ENCODE results near the gene CHAMP1.

Gene CHAMP1, protein sequence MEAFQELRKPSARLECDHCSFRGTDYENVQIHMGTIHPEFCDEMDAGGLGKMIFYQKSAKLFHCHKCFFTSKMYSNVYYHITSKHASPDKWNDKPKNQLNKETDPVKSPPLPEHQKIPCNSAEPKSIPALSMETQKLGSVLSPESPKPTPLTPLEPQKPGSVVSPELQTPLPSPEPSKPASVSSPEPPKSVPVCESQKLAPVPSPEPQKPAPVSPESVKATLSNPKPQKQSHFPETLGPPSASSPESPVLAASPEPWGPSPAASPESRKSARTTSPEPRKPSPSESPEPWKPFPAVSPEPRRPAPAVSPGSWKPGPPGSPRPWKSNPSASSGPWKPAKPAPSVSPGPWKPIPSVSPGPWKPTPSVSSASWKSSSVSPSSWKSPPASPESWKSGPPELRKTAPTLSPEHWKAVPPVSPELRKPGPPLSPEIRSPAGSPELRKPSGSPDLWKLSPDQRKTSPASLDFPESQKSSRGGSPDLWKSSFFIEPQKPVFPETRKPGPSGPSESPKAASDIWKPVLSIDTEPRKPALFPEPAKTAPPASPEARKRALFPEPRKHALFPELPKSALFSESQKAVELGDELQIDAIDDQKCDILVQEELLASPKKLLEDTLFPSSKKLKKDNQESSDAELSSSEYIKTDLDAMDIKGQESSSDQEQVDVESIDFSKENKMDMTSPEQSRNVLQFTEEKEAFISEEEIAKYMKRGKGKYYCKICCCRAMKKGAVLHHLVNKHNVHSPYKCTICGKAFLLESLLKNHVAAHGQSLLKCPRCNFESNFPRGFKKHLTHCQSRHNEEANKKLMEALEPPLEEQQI

DNA sequence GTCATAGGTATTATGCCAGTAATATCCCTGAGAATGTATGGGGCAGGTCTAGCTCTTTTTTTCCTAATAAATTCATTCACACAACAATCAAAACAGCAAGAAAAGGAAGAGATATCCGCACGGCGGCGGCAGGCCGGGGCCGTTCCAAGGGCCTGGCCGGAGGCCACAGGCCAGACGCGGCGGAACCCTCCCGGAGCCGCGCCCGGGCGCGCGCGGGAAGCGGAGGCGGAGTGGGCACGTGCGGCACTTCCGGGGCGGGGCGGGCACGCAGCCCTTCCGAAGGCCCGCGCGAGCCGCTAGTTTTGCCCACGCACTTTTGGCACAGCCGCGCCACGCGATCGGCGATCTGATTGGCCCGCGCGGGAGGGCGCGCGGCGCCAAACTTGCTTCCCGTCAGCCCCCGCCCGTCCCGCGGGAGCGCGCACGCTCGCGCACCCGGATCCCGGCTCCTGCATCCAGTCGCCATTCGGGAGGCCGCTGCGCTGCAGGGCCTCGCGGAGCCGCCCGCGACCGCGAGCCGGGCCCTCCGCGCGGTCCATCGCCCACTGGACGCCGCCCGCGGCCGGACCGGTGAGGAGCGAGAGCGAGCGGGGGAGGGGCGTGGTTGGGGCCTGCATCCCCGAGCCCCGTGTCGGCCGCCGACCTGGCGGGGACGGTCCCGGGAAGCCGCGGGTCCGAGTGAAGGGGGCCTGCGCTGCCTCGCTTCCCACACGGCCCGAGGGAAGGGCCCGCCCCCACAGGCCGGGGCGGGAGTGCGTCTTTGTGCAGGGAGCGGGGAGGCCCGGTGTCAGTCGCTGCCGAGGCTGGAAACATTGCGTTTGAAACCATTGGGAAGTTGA is at the start of gene CHAMP1:
Gene CHAMP1, plus strand, starts transcription at position 430 of the 839 bp plus-strand sequence. CDS start 9,340 bp downstream, outside the sequence.
- DNase-seq (ENCODE audit: low spot score) = peak; percentile 97

DNA sequence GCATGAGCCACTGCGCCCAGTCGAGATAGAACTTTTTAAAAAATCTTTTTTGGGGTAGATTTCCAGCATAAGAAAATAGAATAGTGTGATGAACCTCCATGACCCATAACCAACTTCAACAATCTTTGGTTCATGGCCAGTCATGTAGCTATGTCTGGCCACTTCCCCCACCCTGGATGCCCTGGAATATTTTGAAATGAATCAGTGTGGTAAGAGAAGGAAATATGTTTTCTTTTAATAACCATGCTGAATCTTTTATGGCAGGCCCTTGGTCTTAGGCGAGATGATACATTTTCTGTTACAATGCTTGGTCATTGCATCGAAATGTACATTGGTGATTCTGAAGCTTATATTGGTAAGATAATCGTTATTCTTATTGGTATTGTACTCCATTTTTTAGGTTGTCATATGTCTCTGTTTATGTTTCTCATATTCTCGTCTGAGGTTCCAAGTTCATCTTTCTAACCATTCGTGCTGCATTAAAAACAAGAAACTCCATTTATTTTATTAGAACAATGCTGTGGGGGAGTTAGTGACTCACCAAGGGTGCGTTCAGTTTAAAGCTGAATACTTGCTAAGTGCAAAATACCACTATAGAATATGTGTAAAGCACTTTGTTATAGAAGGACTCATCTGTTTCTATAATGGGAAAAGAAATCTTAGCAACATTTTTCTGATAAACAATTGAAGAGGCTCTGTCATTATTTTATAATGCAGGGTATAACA is 49.3 kb upstream of the CHAMP1 start:
- DNase-seq (ENCODE audit: low spot score) = peak; percentile 53

DNA sequence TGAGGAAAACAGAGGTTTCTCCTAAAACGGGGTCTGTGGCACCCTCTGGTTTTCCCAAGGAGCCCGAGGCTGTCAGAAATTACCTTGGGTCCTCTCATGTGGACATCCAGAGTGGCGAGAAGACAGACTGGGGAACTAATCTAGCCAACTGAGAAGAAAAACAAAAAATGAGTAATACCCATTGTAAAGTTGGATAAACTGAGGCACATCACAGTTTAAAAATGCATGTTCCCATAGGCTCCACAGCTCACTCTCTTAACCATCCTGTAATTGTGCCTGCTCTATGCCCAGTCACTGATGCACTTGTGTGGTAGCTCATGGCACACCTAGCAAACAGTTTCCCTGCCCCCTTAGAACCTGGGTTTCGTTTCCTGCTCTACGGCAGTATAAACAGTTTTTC is 48.1 kb upstream of the CHAMP1 start:
- DNase-seq (ENCODE audit: low spot score) = no peak

DNA sequence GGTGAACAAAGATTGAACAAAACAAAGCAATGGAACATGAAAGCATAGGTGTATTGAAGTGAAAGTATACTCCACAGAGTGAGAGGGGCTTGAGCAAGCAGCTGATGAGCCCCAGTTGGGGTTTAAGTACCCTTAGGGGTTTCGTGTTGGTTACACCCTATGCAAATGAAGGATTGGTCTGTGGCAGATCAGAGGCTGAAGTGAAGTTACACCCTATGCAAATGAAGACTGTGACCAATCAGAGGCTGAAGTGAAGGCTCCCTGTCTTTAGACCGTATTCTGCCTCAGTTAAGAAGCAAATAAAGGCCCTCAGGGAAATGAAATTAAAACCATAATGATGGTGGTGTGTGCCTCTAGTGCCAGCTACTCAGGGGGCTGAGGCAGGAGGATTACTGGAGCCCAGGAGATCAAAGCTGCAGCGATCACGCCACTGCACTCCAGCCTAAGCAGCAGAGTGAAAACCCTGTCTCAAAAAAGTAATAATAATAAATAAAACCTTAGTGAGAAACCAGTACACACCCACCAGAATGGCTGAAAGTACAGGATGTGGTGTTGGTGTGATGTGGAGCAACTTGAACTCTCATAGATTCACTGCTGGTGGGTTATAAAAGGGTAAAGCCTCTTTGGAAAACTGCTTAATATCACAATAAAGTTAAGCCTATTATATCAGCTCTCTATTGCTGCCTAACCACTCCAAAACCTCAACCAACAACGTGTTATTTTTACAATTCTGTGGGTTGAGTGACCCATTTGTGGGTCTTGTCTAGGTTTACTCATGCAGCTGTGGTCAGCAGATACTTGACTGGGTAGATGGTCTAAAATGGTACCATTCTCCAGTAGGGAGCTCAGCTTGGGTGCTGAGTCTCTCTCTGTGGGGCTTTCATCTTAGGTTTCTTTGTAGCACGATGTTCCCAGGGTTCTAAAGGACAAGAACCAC is 45.7 kb upstream of the CHAMP1 start:
- no peak for DNase-seq (ENCODE audit: low spot score)

DNA sequence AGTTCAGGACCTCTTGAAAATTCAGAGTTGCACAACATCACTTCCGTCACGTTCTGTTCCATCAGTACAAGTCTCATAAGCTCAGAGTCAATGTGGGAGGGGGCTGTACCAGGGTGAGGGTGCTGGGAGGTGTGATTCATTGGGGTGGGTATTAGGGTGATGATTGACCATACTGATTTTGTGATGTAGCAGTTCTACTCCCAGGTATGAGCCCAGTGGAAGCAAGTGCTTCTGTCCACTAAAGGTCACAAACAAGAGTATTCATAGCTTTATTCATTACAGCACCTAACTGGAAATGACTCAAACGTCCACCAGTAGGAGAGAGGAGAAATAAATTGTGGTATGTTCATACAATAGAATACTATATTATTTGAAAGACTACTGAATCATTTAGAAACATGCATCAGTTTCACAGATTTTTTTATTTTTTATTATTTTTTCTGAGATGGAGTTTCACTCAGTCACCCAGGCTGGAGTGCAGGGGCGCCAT is 45.0 kb upstream of the CHAMP1 start:
- no peak for DNase-seq (ENCODE audit: low spot score)

DNA sequence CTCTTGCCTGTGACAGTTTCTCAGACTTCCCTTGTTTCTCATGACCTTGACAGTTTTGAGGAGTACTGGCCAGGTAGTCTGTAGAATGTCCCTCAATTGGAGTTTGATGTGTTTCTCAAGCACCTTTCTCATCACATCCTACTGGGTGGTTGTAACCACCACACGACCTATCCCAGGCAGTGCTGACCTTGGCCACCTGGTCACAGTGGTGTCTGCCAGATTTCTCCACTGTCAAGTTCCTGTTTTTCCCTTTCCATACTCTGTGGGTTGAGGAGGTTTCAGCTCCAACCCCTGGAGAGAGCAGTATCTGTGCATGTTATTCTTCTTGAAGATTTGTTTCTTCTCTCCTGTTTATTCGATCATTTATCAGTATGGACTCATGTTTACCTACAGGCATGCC is 41.3 kb upstream of the CHAMP1 start:
- no peak for DNase-seq (ENCODE audit: low spot score)

DNA sequence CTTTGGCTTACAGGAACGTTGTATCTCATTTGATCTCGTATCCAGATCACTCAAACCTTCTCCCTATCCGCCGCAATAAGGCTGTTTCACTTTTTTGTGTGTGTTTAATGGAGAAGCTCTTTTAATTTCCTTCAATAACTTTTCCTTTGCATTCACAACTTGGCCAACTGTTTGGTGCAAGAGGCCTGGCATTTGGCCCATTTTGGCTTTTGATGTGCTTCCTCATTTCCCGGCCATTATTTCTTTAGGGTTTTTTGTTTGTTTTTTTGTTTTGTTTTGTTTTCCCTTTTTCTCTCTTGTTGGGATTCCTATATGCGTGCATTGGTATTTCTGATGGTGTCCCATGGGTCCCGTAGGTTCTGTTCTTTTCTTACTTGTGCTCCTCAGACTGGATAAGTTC is 39.0 kb upstream of the CHAMP1 start:
- no peak for DNase-seq (ENCODE audit: low spot score)

DNA sequence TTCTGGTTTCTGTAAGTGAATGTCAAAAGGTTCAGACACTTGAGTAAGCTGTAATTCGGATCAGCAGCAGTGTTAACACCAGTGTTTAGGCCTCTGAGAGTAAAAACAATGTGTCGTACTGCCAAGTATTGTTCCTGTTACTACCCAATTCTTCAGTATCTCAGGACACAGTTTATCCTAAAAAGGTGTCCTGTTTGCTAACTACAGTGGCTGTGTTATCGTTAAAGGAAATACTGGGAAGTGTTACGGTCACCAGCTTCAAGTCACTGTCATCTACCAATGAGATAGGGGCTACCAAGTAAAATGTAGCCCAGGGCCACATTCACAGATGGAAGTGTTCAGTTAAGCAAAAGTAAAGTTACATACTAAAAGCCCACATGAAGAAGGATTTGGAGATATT is 35.2 kb upstream of the CHAMP1 start:
- DNase-seq (ENCODE audit: low spot score) = no peak

DNA sequence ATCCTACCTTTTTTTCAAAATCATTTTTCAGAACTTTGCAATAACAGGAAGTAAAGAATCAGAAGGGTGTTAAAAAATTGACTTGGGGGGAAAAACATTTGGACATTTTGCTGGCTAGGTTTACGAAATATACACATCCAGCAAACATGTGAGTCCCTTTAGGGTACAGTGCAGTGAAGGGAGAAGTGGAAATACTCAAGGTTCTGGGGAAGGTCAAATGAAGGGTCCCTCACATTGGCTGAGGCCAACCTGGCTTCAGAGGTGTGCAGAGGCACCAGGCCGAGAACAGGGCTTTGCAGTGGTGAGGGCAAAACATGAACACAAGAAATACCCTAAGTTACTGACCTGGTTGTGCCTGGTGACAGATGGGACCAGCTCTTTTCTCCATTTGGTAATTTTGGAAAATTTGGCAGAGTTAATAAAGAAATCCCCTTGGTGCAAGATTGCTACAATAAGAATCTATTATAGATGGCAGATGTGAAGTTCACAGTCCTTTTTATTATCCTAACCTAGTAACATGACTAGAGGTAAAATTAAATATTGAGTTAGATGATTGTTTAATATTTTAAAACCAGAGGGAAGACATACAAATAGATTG is 34.4 kb upstream of the CHAMP1 start:
- no peak for DNase-seq (ENCODE audit: low spot score)

DNA sequence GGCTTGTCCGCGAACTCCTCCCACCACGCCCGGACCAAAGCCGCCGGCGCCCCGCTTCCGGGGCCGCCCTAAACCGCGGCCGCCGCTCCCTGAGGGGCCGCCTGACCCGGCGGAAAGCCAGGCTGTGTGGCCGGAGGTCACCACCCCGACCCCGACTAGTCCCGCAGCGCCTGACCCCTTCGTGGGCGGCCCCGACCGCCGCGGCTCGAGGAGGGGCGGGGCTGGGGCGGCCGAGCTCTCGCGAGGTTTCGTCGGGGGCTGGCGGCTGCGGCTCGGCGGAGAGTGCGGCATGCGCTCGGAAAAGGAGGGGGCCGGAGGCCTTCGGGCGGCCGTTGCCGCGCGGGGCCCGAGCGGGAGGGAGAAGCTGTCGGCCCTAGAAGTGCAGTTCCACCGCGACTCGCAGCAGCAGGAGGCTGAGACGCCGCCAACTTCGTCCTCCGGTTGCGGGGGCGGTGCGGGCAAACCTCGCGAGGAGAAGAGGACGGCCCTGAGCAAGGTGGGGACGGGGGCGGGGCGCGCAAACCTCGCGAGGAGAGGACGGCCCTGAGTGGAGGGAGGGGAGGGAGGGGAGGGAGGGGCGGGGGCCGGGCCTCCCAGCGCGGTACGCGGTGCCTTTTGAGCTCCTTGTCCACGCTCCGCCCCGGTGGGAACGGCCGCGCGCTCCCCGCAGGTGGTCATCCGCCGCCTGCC is 32.8 kb upstream of the CHAMP1 start, which contains the start of gene UPF3A:
Gene UPF3A, plus strand, starts transcription at position 251 of the 690 bp plus-strand sequence. Its CDS starts 39 bp downstream, at position 290.
- DNase-seq (ENCODE audit: low spot score) = peak; percentile 91

DNA sequence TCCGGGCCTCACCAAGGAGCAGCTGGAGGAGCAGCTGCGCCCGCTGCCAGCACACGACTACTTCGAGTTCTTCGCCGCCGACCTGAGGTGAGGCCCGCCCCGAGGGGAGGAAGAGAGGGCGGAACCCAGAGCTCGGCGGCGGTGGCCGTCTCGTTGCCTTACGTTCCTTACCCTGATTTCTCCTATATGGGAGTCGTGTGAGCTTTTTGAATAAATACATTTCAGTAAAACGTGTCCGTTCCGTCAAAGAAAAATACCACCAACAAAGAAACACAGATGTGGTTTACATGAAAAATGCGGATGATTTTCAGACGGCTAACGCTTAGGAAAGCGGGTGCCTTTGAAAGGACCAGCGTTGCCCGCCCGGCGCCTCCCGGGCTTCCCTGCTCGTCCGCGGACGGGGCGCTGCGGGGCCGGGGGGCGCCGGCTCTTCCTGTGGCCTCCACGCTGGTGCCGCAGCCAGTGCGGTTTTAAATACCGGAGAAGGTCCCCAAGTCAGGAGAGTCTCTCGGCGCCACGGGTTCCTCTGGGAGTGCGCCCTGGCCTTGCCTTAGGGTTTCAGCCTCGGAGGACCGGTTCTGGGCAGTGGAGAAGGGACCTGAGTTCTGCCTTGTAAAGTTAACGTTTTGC is 32.1 kb upstream of the CHAMP1 start:
- peak; percentile 58 for DNase-seq (ENCODE audit: low spot score)

DNA sequence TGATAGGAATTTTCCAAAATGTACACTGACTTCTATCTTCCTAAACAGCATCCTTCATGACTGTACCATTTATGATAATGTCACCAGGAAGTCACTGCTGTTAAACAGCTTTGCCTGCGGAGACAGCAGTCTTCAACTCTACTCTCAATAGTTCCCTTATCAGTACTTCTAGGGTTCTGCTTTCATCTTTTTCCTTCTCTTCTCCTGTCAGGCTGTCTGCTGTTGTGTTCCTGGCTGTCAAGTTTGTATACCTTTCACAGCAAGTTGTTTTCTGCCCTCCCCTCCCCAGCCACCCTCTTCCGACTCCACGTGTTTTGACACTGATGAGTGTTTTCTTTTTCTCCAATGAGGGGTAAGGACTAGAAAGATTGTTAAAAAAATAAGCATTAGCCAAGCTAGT is 30.7 kb upstream of the CHAMP1 start:
- no peak for DNase-seq (ENCODE audit: low spot score)

DNA sequence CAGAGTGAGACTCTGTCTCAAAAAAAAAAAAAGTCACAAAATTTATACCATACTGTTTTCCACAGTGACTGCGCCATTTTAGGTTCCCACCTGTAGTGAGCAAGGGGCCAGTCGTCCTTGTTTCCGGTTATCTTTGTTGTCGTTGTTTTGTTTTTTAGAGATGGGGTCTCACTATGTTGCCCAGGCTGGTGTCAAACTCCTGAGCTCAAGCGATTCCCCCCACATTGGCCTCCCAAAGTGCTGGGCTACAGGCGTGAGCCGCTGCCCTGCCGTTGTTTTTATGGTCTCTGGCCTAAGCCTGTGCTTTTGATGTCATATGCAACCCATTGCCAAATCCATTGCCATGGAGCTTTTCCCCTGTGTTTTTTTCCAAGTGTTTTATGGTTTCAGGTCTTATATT is 29.6 kb upstream of the CHAMP1 start:
- no peak for DNase-seq (ENCODE audit: low spot score)

DNA sequence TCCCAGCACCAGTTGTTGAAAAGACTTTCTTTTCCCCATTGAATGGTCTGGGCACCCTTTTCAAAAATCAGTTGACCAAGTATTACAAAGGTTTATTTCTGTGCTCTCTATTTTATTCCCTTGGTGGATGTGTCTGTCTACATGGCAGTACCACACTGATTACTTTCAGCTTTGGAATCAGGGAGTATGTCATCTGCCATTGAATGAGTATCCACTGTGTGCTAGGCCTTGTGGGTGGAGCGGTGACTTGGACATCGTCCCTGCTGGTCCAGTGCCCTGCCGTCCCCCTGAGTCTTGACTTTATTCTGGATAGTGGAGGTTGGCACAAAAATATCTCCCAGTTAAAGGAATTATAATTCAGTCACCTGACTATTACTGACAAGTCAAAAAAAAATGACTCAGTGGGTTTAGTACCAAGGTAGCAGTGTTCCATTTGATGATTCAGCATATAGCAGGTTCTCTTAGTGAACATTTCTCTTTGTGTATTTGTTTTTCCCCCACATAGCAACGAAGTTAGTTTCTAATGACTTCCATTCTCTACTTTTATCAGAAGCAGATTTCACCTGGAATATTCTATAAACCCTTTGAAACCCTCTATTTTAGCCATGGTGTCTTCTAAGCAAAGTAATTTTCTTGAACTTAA is 29.0 kb upstream of the CHAMP1 start:
- no peak for DNase-seq (ENCODE audit: low spot score)

DNA sequence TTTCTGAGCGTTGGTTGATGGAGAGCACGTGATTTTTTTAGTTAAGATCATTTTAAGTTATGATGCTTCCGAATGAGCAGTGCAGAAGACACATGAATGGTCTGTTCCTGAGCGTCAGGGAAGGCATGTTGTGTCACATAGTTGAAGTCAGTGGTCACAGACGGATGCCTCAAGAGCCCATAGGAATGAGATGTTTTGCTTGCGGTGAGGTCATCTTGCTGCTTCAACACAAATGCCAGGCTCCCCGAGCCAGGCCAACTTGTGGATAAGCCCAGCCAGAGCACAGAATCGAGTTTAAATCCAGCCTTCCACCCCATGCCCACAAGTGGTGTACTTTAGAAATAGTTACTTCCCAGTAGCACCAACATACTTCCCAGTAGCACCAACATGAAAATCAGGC is 27.5 kb upstream of the CHAMP1 start:
- DNase-seq (ENCODE audit: low spot score) = no peak

DNA sequence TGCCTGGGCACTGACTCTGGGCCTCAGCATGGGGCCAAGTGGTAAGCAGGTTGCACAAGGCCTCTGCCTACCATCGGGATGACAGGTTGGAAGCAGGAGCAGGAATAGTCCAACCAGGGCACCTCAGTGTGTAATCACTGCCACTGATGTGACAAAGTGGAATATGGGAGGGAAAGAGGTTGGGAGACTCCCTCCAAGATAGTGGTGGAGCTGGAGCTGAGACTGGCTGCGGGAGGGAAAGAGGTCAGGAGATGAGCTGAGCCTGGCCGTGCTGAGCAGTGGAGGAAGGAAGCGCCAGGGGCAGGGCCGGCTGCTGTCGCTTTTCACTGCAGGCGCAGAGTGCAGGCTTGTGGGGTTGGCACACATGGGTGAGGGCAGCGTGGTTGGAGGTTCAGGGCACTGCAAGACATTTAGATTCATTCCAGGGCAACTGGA is 26.1 kb upstream of the CHAMP1 start:
- DNase-seq (ENCODE audit: low spot score) = no peak

DNA sequence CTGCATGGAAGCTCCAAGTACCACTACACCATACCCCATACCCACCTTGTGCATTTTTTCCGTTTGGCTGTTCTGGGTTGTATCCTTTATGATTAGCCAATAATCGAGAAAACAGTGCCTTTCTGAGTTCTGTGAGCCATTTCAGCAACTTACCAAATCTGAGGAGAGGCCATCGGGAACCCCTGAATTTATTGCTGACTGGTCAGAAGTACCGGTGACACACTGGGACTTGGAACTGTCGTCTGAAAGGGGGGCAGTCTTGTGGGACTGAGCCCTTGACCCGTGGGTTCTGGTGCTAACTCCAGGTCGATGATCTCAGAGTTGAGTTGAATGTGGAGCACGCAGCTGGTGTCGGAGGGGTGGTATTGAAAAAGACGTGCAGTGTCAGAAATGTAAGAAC is 17.9 kb upstream of the CHAMP1 start:
- no peak for DNase-seq (ENCODE audit: low spot score)

DNA sequence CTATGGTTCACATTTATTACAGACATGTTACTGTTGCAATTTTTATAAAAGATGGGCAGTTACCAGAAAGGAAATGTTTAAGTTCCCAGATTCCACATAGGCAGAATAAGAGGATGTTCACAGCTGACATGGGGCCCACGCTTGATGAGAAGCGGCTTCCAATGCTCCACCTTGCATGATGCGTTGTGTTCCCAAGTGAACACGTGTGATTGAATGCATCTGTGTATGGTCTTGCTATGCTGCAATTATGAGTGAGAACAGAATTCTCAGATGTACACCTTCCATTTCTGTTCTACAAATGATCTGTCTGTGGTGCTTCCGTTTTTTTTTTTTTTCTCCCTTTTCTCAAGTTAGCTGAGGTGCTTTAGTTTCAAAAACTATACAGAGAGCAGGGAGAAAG is 17.4 kb upstream of the CHAMP1 start:
- DNase-seq (ENCODE audit: low spot score) = no peak

Data from AG08395 (cell line).